Esophagus muscularis mucosa (tissue), 4 donors: ENCODE data around the gene PDE4D. TPM values are rescaled to one million over a fixed set of nuclear protein-coding genes. Genes with fewer than 3 reads are reported as not detected.

Source experiments
- DNase-seq: peaks from one replicate; pipeline ENCODE4 v3.0.0-alpha.2; 2017; ENCODE audit errors: extremely low spot score
- H3K27ac ChIP-seq, 4 donors: fragments of 200-600 bp; sonication (generic); replicated peaks in 1 of 4; 1 replicate in 3 of 4; 2 replicates in 1 of 4; pipeline ENCODE4 v1.5.1; 2016 to 2019; ENCODE audit warnings: mild to moderate bottlenecking in 1 of 4
- H3K27me3 ChIP-seq, 4 donors: fragments of 200-600 bp; sonication (generic); one replicate each; pipeline versions ENCODE4 v1.5.1 to v1.6.0; 2016 to 2019
- H3K36me3 ChIP-seq, 4 donors: fragments of 200-600 bp; sonication (generic); one replicate each; pipeline ENCODE4 v1.5.1; 2016 to 2019
- H3K4me1 ChIP-seq, 4 donors: fragments of 200-600 bp; sonication (generic); one replicate each; pipeline ENCODE4 v1.5.1; 2016 to 2019
- H3K4me3 ChIP-seq, 4 donors: fragments of 200-600 bp; sonication (generic); 1 replicate in 2 of 4; 2 replicates in 2 of 4; pipeline ENCODE4 v1.5.1; 2016 to 2019; ENCODE audit warnings: mild to moderate bottlenecking in 4 of 4, moderate library complexity in 1 of 4
- H3K9me3 ChIP-seq, 4 donors: fragments of 200-600 bp; sonication (generic); 1 replicate in 3 of 4; 2 replicates in 1 of 4; pipeline ENCODE4 v1.5.1; 2016 to 2019
- CTCF ChIP-seq, 3 experiments: fragments of 200-600 bp in 2 of 3; fragments of 450-650 bp in 1 of 3; sonication (generic) in 2 of 3; IDR thresholded peaks; one replicate each; pipeline ENCODE4 v1.5.1; 2017 to 2019; ENCODE audit warnings: antibody characterized with exemption in 3 of 3, mild to moderate bottlenecking in 2 of 3, moderate library complexity in 1 of 3
- EP300 ChIP-seq: sonication (generic); formaldehyde crosslinking; IDR thresholded peaks from one replicate; pipeline ENCODE4 v1.6.1; 2017; ENCODE audit warnings: antibody characterized with exemption
- POLR2A ChIP-seq: fragments of 450-650 bp; IDR thresholded peaks from one replicate; pipeline ENCODE4 v1.6.1; 2017; ENCODE audit warnings: antibody characterized with exemption, moderate library complexity, mild to moderate bottlenecking, low read depth
- POLR2AphosphoS5 ChIP-seq, 2 donors: sonication (generic); formaldehyde crosslinking; IDR thresholded peaks; one replicate each; pipeline ENCODE4 v1.6.1; 2017; ENCODE audit warnings: antibody characterized with exemption in 2 of 2
- WGBS: methylation state at CpG from one replicate; pipeline ENCODE4 v1.1.5; 2018; 5-methylcytosine and 5-hydroxymethylcytosine counted together
- intact Hi-C: fragments of 100-400 bp; cut with DNase I; formaldehyde crosslinking; loops from one replicate; pipeline ENCODE4 v1.15.1; 2023
- total RNA-seq, 4 donors: library from RNA; depleted of rRNA; stranded (reverse); fragments of >200 nt; gene quantifications; one replicate each; pipeline versions ENCODE4 v1.1.0 to v1.2.1, GENCODE V29; 2016

Gene PDE4D
- total RNA-seq, 4 donors from 2014 or later = 39.2 to 87.0 (median 50.2) TPM

GRCh38 chr5:58934629-58935097 is 958.9 kb downstream of the PDE4D start:
- H3K36me3 ChIP-seq = no peaks in the 10 kb centered on the region
- DNase-seq = peak; percentile 55
- no peaks in the 10 kb centered on the region for H3K9me3 ChIP-seq
- no peak for TF ChIP-seq POLR2AphosphoS5 (IDR thresholded peaks at IDR 0.05)
- TF ChIP-seq POLR2A = no peak
- no peak for TF ChIP-seq EP300
- TF ChIP-seq CTCF (IDR thresholded peaks at IDR 0.05) = no peak
- intact Hi-C loops = no loop called here
- H3K27me3 ChIP-seq = no peaks in the 10 kb centered on the region
- H3K27ac ChIP-seq = no peak overlapping the region
- 77% methylated on average over 3 of the region's 3 CpGs for WGBS
- no peaks in the 10 kb centered on the region for H3K4me1 ChIP-seq
- no peak overlapping the region for H3K4me3 ChIP-seq

GRCh38 chr5:58933891-58934628 is 959.5 kb downstream of the PDE4D start:
- H3K27ac ChIP-seq = no peak overlapping the region
- no peaks in the 10 kb centered on the region for H3K36me3 ChIP-seq
- H3K9me3 ChIP-seq = no peaks in the 10 kb centered on the region
- H3K4me1 ChIP-seq = no peaks in the 10 kb centered on the region
- no peaks in the 10 kb centered on the region for H3K27me3 ChIP-seq
- no peak for TF ChIP-seq POLR2AphosphoS5 (IDR thresholded peaks at IDR 0.05)
- TF ChIP-seq POLR2A = no peak
- TF ChIP-seq CTCF (IDR thresholded peaks at IDR 0.05) = no peak
- TF ChIP-seq EP300 = no peak
- 72% methylated on average over 6 of the region's 6 CpGs for WGBS
- DNase-seq = peak; percentile 72
- no peak overlapping the region for H3K4me3 ChIP-seq
- intact Hi-C loops = no loop called here

GRCh38 chr5:58932057-58932612 is 961.4 kb downstream of the PDE4D start:
- intact Hi-C loops = no loop called here
- no peaks in the 10 kb centered on the region for H3K4me1 ChIP-seq
- no peak overlapping the region for H3K27ac ChIP-seq
- DNase-seq = peak; percentile 34
- no peaks in the 10 kb centered on the region for H3K36me3 ChIP-seq
- no peaks in the 10 kb centered on the region for H3K27me3 ChIP-seq
- 89% methylated on average over 4 of the region's 4 CpGs for WGBS
- no peaks in the 10 kb centered on the region for H3K9me3 ChIP-seq
- no peak overlapping the region for H3K4me3 ChIP-seq
- TF ChIP-seq POLR2AphosphoS5 (IDR thresholded peaks at IDR 0.05) = no peak
- TF ChIP-seq POLR2A = no peak
- TF ChIP-seq EP300 = no peak
- TF ChIP-seq CTCF (IDR thresholded peaks at IDR 0.05) = no peak

GRCh38 chr5:58930520-58930919 is 963.0 kb downstream of the PDE4D start:
- Histone ChIP-seq H3K36me3 (no peaks in the 10 kb centered on the region), H3K4me1 (peaks cover 0 to 15% (median 11%) of the 10 kb centered on the region in 4 donors), H3K4me3 (no peak overlapping the region), H3K9me3 (no peaks in the 10 kb centered on the region), H3K27ac (no peak overlapping the region), H3K27me3 (no peaks in the 10 kb centered on the region)
- 94% methylated on average over 3 of the region's 3 CpGs for WGBS
- no peak for DNase-seq
- intact Hi-C loops = no loop called here
- TF ChIP-seq POLR2A (no peak), CTCF (IDR thresholded peaks at IDR 0.05) (no peak), POLR2AphosphoS5 (IDR thresholded peaks at IDR 0.05) (no peak), EP300 (no peak)
